Measurements from ENCODE around the gene SERPINA1. TPM values are rescaled to one million over a fixed set of nuclear protein-coding genes. Genes with fewer than 3 reads are reported as not detected.

SERPINA1 gene
- total and polyA plus RNA-seq, 2 experiments from 2014 or later, result 0.16 to 0.65 TPM

GRCh38 chr14:94394581-94395207 is 6.3 kb upstream of the SERPINA1 start:
- 27 to 31% methylated on average over 8 to 9 of the region's 9 CpGs for WGBS, 2 experiments (ENCODE audit: low coverage in 1 of 2, low lambda C conversion rate in 2 of 2, missing lambda C conversion rate in 2 of 2)
- no peak overlapping the region for H3K4me3 ChIP-seq
- peak; percentile 92 for DNase-seq
- no peaks in the 10 kb centered on the region for H3K79me2 ChIP-seq (ENCODE audit: insufficient read depth)
- H3K27me3 ChIP-seq (replicated peaks; ENCODE audit: insufficient read depth), result no peaks in the 10 kb centered on the region
- H3K4me1 ChIP-seq (ENCODE audit: insufficient read depth), result peaks cover 20% of the 10 kb centered on the region
- H3K4me2 ChIP-seq (ENCODE audit: unreplicated experiment), result peak overlapping the region; percentile 29
- peak overlapping the region; percentile 29; the same call in 1 of the 2 replicates for H3K9ac ChIP-seq
- peak overlapping the region; percentile 46 for H3K27ac ChIP-seq
- no peaks in the 10 kb centered on the region for H3K9me2 ChIP-seq (ENCODE audit: insufficient read depth)
- no peak for TF ChIP-seq EZH2 (IDR thresholded peaks at IDR 0.05; ENCODE audit: insufficient read depth, poor library complexity, severe bottlenecking)
- TF ChIP-seq EZH2phosphoT487 (IDR thresholded peaks at IDR 0.05; ENCODE audit: insufficient read depth, low read depth), result no peak
- no peaks in the 10 kb centered on the region for H4K20me1 ChIP-seq (ENCODE audit: insufficient read depth)
- H3K36me3 ChIP-seq (ENCODE audit: low read depth), result no peaks in the 10 kb centered on the region
- no peaks in the 10 kb centered on the region for H3K9me3 ChIP-seq (ENCODE audit: low read depth)
- H2AFZ ChIP-seq, result peak overlapping the region; percentile 13
- in situ Hi-C loops (cut with MboI), result no loop called here
- peaks cover 17% of the 10 kb centered on the region for H3F3A ChIP-seq (ENCODE audit: insufficient read depth)

GRCh38 chr14:94394025-94394493 is 5.7 kb upstream of the SERPINA1 start:
- H3F3A ChIP-seq (ENCODE audit: insufficient read depth), result peaks cover 17% of the 10 kb centered on the region
- H3K4me3 ChIP-seq, result no peak overlapping the region
- 72 to 79% methylated on average over 8 of the region's 8 CpGs for WGBS, 2 experiments (ENCODE audit: low coverage in 1 of 2, low lambda C conversion rate in 2 of 2, missing lambda C conversion rate in 2 of 2)
- H3K9me2 ChIP-seq (ENCODE audit: insufficient read depth), result no peaks in the 10 kb centered on the region
- TF ChIP-seq EZH2 (IDR thresholded peaks at IDR 0.05; ENCODE audit: insufficient read depth, poor library complexity, severe bottlenecking) (no peak), EZH2phosphoT487 (IDR thresholded peaks at IDR 0.05; ENCODE audit: insufficient read depth, low read depth) (no peak)
- H3K27me3 ChIP-seq (replicated peaks; ENCODE audit: insufficient read depth), result no peaks in the 10 kb centered on the region
- no peaks in the 10 kb centered on the region for H3K79me2 ChIP-seq (ENCODE audit: insufficient read depth)
- H4K20me1 ChIP-seq (ENCODE audit: insufficient read depth), result no peaks in the 10 kb centered on the region
- H2AFZ ChIP-seq, result peak overlapping the region; percentile 13
- H3K27ac ChIP-seq, result peak overlapping the region; percentile 46
- DNase-seq, result no peak
- H3K9me3 ChIP-seq (ENCODE audit: low read depth), result no peaks in the 10 kb centered on the region
- peak overlapping the region; percentile 29; the same call in 1 of the 2 replicates for H3K9ac ChIP-seq
- peaks cover 20% of the 10 kb centered on the region for H3K4me1 ChIP-seq (ENCODE audit: insufficient read depth)
- in situ Hi-C loops (cut with MboI), result no loop called here
- H3K36me3 ChIP-seq (ENCODE audit: low read depth), result no peaks in the 10 kb centered on the region
- peak overlapping the region; percentile 29 for H3K4me2 ChIP-seq (ENCODE audit: unreplicated experiment)

GRCh38 chr14:94393474-94393873 is 5.1 kb upstream of the SERPINA1 start:
- Histone ChIP-seq H3K9me2 (ENCODE audit: insufficient read depth) (no peaks in the 10 kb centered on the region), H3K36me3 (ENCODE audit: low read depth) (no peaks in the 10 kb centered on the region), H3K27ac (no peak overlapping the region), H3K27me3 (replicated peaks; ENCODE audit: insufficient read depth) (no peaks in the 10 kb centered on the region), H3K9ac (no peak overlapping the region), H3K9me3 (ENCODE audit: low read depth) (no peaks in the 10 kb centered on the region), H3F3A (ENCODE audit: insufficient read depth) (peaks cover 17% of the 10 kb centered on the region), H3K4me1 (ENCODE audit: insufficient read depth) (peaks cover 20% of the 10 kb centered on the region), H3K4me2 (ENCODE audit: unreplicated experiment) (no peak overlapping the region), H3K79me2 (ENCODE audit: insufficient read depth) (no peaks in the 10 kb centered on the region), H2AFZ (no peak overlapping the region), H3K4me3 (no peak overlapping the region), H4K20me1 (ENCODE audit: insufficient read depth) (no peaks in the 10 kb centered on the region)
- in situ Hi-C loops (cut with MboI), result no loop called here
- no peak for DNase-seq
- TF ChIP-seq EZH2phosphoT487 (IDR thresholded peaks at IDR 0.05; ENCODE audit: insufficient read depth, low read depth), result no peak
- no peak for TF ChIP-seq EZH2 (IDR thresholded peaks at IDR 0.05; ENCODE audit: insufficient read depth, poor library complexity, severe bottlenecking)
- WGBS, 2 experiments (ENCODE audit: low coverage in 1 of 2, low lambda C conversion rate in 2 of 2, missing lambda C conversion rate in 2 of 2), result 92 to 95% methylated on average over 10 of the region's 10 CpGs

- Histone ChIP-seq H3K9me3 (ENCODE audit: low read depth) (no peaks in the 10 kb centered on the region), H3K27ac (0 out of 2 replicates have a peak overlapping the region, but pooled peaks have one; percentile 21), H3K4me1 (ENCODE audit: insufficient read depth) (peaks cover 20% of the 10 kb centered on the region), H2AFZ (no peak overlapping the region), H3F3A (ENCODE audit: insufficient read depth) (peaks cover 17% of the 10 kb centered on the region), H3K4me3 (no peak overlapping the region), H3K4me2 (ENCODE audit: unreplicated experiment) (no peak overlapping the region), H3K27me3 (replicated peaks; ENCODE audit: insufficient read depth) (no peaks in the 10 kb centered on the region), H3K9ac (no peak overlapping the region), H4K20me1 (ENCODE audit: insufficient read depth) (no peaks in the 10 kb centered on the region), H3K79me2 (ENCODE audit: insufficient read depth) (no peaks in the 10 kb centered on the region), H3K9me2 (ENCODE audit: insufficient read depth) (no peaks in the 10 kb centered on the region), H3K36me3 (ENCODE audit: low read depth) (no peaks in the 10 kb centered on the region)
- in situ Hi-C loops (cut with MboI), result no loop called here
- no peak for TF ChIP-seq EZH2phosphoT487 (IDR thresholded peaks at IDR 0.05; ENCODE audit: insufficient read depth, low read depth)
- no peak for TF ChIP-seq EZH2 (IDR thresholded peaks at IDR 0.05; ENCODE audit: insufficient read depth, poor library complexity, severe bottlenecking)
- DNase-seq, result peak; percentile 63
- WGBS, 2 experiments (ENCODE audit: low coverage in 1 of 2, low lambda C conversion rate in 2 of 2, missing lambda C conversion rate in 2 of 2), result 55 to 56% methylated on average over 5 of the region's 5 CpGs
Measured at GRCh38 chr14:94392510-94392935, 4.1 kb upstream of the SERPINA1 start.
